ENCODE measurements around the gene CXADR.
A peak's percentile ranks its signal among the peaks of the same experiment; 100 is the strongest.
"Not testable (repeated sequence)": the region's sequence is repeated elsewhere in the genome, so short reads cannot be mapped to it uniquely, and the experiment has no call there.

The CXADR gene

GRCh38 chr21:17512253-17513213 lies at the start of gene CXADR:
Gene CXADR (plus strand): TSS chr21:17513043. CDS start chr21:17513130, 87 bp downstream.
- Histone ChIP-seq H3K4me3 (peak within 1 kb of the TSS; percentile 57 to 78 (median 65)), H3K27ac (peak within 1 kb of the TSS; percentile 34 to 93 (median 89))

GRCh38 chr21:17466166-17466565 lies 46.7 kb upstream of the CXADR start:
- Histone ChIP-seq H3K4me3 (no peak overlapping the region), H3K27ac (no peak overlapping the region)

- H3K4me3 ChIP-seq = no peak overlapping the region
- H3K27ac ChIP-seq = no peak overlapping the region
These were observed 45.5 kb upstream of the CXADR start for GRCh38 chr21:17467392-17467791.

- Histone ChIP-seq H3K4me3 (no peak overlapping the region), H3K27ac (no peak overlapping the region)
These were observed 45.0 kb upstream of the CXADR start for GRCh38 chr21:17467829-17468228.

DNA sequence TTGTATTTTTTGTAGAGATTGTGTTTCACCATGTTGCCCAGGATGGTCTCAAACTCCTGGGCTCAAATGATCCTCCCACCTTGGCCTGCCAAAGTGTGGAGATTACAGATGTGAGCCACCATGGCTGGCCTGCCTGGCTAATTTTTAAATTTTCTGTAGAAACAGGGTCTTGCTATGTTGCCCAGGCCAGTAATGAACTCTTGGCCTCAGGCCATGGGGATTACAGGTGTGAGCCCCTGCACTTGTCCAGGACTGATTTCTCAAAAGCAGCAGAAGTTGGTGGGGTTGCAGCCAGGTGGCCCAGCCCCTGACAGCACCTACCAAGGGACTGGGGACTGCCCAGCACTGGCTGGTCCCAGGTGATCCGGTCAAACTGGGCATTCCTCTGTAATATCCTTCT lies 44.1 kb upstream of the CXADR start:
- no peak overlapping the region for H3K4me3 ChIP-seq
- no peak overlapping the region for H3K27ac ChIP-seq

GRCh38 chr21:17469727-17470126 lies 43.1 kb upstream of the CXADR start:
- Histone ChIP-seq H3K27ac (no peak overlapping the region), H3K4me3 (no peak overlapping the region)

GRCh38 chr21:17472182-17472581 lies 40.7 kb upstream of the CXADR start:
- Histone ChIP-seq H3K27ac (peak overlapping the region in 9 of 21 experiments; percentile 10 to 71 (median 46)), H3K4me3 (no peak overlapping the region)

DNA sequence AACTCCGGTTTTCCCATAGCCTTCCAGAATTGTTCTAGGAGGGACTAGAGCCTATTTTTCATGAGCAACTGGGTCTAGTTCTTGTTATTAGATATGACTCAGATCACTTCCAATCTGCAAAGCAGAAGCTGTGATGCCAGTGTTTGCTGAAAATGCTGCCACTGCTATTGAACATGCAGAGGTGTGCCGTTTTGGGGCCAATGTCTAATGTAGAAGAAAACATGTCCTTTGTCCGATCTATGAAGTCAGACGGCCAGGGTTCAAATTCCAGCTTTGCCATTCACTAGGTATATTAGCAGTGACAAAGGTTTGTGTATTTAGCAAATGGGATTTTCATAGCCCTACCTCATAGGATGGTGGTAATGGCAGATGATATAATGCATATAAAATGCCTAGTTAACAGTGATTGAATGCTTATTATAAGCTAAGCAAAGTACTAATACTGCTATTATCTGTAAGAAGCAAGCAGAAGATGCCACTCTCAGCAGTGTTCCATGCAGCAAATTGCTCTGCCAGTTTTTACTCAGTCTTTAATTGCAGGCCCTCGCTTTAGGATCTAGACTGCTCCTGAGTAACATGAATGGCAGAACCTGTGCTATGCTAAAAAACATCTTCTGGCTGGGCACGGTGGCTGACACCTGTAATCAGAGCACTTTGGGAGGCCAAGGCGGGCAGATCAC lies 40.1 kb upstream of the CXADR start:
- no peak overlapping the region for H3K4me3 ChIP-seq
- H3K27ac ChIP-seq = peak overlapping the region in 7 of 21 experiments; percentile 14 to 71 (median 53)

- Histone ChIP-seq H3K4me3 (no peak overlapping the region), H3K27ac (no peak overlapping the region)
These were observed 36.8 kb upstream of the CXADR start for GRCh38 chr21:17476006-17476405.

- not testable (repeated sequence) for H3K27ac ChIP-seq, H3K4me3 ChIP-seq
These were observed 34.7 kb upstream of the CXADR start for GRCh38 chr21:17478156-17478555.

DNA sequence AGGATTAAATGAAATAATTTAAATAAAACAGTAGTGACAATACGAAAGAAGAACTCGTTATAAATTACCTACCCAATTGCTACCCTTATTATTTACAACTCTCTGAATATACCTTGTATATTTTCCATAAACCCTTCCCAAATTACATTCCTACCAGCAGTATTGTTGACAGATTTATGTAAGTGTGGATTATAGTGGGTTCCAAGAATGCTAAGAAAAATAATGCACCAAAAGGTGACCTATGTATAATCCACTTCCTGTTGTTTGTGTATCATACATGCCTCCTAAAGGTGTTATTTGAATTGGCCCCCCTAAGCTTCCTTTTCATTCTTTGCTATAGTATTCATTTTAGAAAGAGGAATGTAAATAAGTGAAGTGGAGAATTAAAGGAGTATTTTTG lies 33.2 kb upstream of the CXADR start:
- Histone ChIP-seq H3K4me3 (no peak overlapping the region), H3K27ac (no peak overlapping the region)

GRCh38 chr21:17482928-17483327 lies 29.9 kb upstream of the CXADR start:
- H3K4me3 ChIP-seq = no peak overlapping the region
- H3K27ac ChIP-seq = no peak overlapping the region

DNA sequence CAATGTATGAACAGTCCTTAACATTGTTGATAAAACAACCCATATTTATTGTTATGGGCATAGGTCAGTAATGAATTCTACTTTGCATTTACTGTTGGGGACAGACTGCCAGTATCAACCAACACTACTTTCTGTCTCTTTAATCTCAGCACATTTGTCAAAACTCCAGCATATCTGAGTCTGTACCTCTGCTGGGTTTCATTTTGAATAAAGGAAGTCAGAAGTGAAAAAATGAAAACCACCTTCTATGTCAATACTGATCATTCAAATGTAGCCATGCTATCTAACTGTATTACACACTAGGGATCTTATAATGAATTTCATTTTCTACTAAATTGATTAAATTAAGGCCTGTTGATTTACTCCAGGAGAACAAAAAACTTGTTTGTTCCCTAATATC lies 24.2 kb upstream of the CXADR start:
- no peak overlapping the region for H3K4me3 ChIP-seq
- H3K27ac ChIP-seq = no peak overlapping the region

- H3K4me3 ChIP-seq, H3K27ac ChIP-seq: not testable (repeated sequence)
These were observed 23.3 kb upstream of the CXADR start for GRCh38 chr21:17489565-17489964.

DNA sequence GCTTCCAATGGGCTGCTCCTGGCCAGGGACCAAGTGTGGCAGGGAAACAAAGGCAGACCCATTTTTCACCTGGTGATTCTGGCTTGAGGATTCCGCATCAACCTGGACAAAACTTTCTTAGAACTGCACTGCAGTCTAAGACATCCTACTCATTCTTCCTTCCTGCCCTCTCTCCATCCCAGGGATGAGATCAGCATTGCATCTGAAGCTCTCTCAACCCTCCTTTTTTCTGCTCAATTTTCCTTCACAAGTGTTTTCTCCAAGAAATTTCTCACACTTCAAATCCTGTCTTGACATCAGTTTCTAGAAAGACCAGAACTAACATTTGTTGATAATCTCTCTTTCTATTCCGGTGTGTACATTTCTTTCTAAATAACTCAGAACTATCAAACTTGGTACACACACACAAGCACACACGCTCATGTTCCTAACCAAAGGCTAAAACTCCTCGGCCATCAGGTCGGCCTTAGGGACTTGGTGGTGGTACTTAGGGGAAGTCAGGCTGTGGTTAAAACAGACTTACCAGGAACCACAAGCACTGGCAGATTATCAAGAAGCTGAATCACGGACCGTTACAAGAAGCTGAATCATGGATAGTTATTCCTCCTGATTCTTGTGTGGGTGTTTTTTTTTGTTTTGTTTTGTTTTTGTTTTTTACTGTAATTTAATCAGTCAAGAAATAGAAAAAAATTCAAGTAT lies 21.0 kb upstream of the CXADR start:
- H3K4me3 ChIP-seq = no peak overlapping the region
- peak overlapping the region in 7 of 21 experiments; percentile 6 to 56 (median 35) for H3K27ac ChIP-seq

DNA sequence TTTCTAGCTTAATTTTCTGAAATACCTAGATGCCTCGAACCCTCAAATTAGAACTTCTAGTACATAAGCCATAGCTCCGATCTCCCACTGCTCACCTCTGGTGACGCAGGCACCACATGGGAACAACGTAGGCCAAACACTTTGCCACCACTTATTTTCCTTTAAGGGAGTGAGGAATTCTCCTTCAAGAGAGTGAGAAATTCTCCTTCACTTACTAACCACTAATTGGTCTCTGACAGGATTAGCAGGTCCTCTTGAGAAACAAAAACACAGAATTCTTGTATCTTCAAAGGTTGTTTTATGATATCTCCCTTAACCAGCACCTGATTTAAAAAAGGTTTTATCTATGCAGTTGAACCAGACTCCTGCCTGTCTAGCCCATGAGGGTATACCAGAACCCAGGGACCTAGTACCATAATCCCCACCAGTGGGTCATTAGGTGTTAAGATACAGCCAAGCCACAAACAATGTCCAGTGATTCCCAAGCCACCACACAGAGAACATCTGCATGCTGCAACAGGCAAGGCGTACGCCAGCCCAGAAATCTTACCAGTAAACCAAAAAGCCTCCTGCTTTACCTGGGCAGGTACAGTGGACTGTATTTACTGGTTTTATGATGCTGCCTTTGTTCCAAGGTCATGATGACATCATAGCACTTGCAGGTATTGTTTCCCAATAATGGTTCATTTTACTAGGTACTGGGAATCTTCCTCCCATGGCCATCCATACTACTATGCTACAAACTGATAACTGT lies 20.3 kb upstream of the CXADR start:
- H3K27ac ChIP-seq = peak overlapping the region in 9 of 21 experiments; percentile 9 to 61 (median 26)
- H3K4me3 ChIP-seq = no peak overlapping the region

DNA sequence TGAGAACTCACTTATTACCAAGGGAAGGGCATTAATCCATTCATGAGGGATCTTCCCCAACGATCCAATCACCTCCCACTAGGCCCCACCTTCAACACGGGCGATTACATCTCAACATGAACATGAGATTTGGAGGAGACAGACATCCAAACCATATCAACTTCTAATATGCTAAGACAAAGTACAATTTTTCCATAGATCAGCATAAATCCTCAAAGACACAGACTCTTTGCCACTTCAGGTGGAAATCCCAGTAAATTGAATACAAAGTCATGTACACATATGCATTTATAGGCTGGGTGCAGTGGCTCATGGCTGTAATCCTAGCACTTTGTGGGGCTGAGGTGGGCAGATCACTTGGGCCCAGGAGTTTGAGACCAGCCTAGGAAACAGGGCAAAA lies 18.8 kb upstream of the CXADR start:
- no peak overlapping the region for H3K27ac ChIP-seq

DNA sequence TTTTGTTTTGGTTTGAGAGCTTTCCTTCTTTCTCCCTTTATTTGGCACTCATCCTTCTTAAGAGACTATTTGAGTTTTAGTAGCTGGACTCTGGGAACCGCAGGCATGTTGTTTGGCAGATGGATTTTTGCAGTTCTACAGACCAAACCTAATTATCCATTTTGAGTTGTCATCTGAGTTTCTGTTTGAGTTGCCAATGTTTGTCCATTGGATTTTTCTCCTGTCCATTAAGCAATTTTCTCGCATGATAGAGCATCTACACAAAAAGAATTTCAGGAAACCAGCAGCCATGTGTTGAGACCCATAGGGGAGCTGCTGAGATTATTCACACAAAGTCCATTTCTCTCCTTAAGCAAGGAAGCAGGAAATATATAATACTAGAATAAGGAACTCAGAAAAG lies 17.2 kb upstream of the CXADR start:
- Histone ChIP-seq H3K27ac (no peak overlapping the region), H3K4me3 (no peak overlapping the region)

More for the DNA sequence above, 18.8 kb upstream of the CXADR start:
- no peak overlapping the region for H3K4me3 ChIP-seq

- Histone ChIP-seq H3K27ac (no peak overlapping the region), H3K4me3 (no peak overlapping the region)
These were observed 15.5 kb upstream of the CXADR start for GRCh38 chr21:17497316-17497715.

- Histone ChIP-seq H3K4me3 (no peak overlapping the region), H3K27ac (peak overlapping the region in 1 of 21 experiments; percentile 55)
These were observed 14.3 kb upstream of the CXADR start for GRCh38 chr21:17498586-17498985.

Measured in skin epidermis (tissue), 12 donors.